Muscle of back (tissue), 11 donors: ENCODE measurements around the gene USP21. TPM values are rescaled to one million over a fixed set of nuclear protein-coding genes. Genes with fewer than 3 reads are reported as not detected.

Experiments used
- DNase-seq, 3 donors: peaks; one replicate each; pipeline versions ENCODE4 v3.0.0 to v3.0.0-alpha.2; 2013
- polyA plus RNA-seq, 10 donors: library from polyadenylated mRNA; unstranded; fragments of 120-200 nt; gene quantifications; one replicate each; pipeline ENCODE4 v1.2.1, GENCODE V29; 2013; ENCODE audit not compliant: insufficient read length in 10 of 10

USP21 gene
- polyA plus RNA-seq, 10 donors: 24.5 to 33.2 (median 27.3) TPM

- peak in 1 of 3 donors; percentile 55 for DNase-seq
Observed at GRCh38 chr1:161166669-161167548, 7.6 kb downstream of the USP21 start.

DNA sequence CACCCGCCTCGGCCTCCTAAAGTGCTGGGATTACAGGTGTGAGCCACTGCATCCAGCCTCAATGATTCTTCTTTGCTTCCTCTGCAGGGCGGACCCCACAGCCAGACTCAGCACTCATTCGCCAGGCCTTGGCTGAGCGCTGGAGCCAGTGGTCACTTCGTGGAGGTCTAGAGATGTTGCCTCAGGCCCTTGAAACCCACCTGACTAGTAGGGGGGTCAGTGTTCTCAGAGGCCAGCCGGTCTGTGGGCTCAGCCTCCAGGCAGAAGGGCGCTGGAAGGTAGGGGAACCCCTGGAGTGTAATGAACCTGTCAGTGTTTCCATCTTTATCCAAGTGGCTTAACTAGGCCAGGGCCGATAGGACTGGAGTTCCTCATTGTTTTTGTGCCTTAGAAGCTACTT is 9.6 kb downstream of the USP21 start:
- no peak for DNase-seq

GRCh38 chr1:161171191-161171590 is 11.9 kb downstream of the USP21 start:
- DNase-seq: no peak

- DNase-seq: no peak
Observed at GRCh38 chr1:161171696-161172095, 12.4 kb downstream of the USP21 start.

GRCh38 chr1:161172349-161172748 is 13.0 kb downstream of the USP21 start:
- no peak for DNase-seq

- DNase-seq: peak in 2 of 3 donors; percentile 65 to 72
Observed at GRCh38 chr1:161172776-161173376, 13.6 kb downstream of the USP21 start.

- no peak for DNase-seq
Observed at GRCh38 chr1:161173711-161174110, 14.4 kb downstream of the USP21 start.

DNA sequence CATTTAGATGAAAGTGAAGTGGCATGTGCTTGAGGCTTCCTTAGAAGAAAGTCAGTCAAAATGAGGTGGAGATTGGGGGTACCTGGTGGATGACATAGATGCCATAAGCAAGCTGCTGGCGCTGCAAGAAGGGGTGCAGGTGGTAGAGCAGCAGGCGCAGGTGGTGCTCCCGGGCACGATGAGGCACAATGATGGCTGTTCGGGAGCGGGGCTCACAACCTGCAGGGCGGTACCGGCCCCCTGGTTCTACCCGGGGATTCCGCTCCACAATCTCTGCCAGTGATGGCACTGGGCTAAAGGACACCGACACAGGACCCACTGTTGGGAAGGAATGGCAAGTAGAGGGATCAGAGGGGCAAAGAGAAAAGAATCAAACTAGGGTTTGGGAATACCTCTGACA is 15.6 kb downstream of the USP21 start:
- no peak for DNase-seq

GRCh38 chr1:161175771-161176453 is 16.6 kb downstream of the USP21 start:
- no peak for DNase-seq

DNA sequence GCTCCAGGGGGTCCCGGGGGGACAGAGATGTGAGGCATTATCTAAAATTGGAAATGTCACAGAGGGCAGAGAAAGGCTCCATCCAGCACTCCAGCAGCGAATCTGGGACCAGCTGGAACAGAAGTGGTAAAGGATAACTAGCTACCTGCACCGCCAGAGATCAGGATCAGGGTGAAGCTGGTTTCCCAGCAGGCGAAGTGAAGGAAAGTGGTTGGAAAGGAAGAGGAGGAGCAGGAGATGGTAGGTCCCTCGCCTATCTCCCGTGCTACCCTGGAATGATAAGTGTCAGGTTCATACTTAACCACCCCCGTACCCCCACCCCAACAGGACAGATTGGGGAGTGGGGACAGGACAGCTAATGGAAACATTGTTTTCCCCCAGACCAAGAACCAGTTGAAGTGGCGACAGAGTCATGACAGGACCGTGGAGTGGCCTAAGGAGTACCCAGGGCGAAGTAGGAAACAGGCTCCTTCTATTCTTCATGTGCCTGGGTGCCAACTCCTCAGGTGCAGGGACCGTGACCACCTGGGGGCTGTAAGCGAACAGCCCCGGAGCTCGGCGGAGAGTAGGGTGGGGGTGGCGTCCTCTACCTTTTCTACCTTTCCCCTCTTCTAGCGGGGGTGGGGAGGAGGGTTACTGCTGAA is 17.3 kb downstream of the USP21 start:
- no peak for DNase-seq

DNA sequence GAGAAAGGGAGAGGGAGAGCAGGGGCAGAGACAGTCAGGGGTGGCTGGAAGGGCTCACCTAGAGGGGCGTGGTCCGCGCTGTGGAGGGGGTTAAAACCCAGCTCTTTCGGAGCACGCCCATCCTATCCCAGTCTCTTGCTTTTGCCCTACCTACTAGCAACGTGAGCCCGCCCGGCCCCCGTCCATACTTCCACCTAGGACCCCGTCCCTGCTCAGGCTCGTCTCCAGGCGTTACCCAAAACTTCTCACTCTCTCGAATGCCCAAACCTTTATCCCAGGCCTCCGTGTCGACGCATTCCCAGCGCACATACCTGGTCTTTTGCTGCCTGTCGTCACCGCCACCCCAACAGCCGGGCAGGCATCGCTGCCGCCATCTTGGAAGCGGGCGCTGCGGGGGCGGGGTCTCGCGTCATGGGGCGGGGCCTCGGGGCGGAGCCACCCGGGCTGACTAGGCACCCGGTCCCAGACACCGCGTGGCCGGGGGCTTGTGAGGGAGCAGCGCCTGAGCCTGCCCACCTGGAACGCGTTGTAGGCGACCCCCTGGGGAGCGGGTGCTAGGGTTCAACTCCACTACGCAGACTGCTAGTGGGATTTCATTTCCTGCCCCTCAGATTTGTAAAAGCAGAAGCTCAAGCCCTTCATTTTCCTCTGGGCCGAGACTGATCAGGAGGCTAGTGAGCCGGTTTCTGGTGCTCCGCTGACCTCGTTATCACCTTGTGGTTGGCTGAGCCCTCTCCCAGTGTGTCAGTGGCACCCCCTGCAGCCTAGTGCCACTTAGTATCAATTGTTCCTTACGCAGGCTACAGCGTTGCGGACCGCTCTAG is 18.0 kb downstream of the USP21 start, which contains the start of gene B4GALT3:
Gene B4GALT3 (minus strand): TSS at position 396 of the 824 bp plus-strand sequence. CDS start 1,447 bp downstream, outside the sequence.
- DNase-seq: peak; percentile 78 to 95 (median 90)

DNA sequence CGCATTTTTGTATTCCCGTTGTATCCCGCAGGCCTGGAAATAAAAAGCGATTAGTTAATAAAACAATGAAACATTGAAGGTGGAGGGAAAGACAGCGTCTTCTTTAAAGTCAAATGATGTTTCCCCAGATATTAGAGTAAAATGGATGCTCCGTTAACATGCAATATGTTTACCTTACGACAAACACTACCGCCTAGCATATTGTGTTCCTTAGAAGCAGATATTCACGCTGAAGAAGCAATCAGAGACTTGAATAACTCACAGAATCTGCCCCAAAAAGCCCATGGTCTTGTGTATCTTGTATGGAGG is 18.6 kb downstream of the USP21 start:
- no peak for DNase-seq

DNA sequence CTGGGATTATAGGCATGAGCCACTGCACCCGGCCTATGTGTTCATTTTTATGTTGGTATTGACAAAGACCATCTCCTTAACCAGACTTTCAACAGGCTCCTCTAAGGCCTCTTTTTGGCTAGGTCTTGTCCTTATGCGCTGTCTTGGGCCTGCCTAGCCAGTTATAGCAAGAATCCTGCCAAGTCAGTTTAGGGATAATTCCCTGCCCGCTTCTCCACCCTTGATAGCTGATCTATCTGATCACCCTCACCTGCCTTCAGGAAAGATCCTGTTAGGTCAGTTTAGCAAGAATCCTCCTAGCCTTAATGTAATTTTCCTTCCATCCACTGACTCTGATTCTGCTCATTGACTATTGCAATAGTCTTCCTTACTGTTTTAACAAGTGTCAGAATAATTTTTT is 20.4 kb downstream of the USP21 start:
- DNase-seq: no peak

DNA sequence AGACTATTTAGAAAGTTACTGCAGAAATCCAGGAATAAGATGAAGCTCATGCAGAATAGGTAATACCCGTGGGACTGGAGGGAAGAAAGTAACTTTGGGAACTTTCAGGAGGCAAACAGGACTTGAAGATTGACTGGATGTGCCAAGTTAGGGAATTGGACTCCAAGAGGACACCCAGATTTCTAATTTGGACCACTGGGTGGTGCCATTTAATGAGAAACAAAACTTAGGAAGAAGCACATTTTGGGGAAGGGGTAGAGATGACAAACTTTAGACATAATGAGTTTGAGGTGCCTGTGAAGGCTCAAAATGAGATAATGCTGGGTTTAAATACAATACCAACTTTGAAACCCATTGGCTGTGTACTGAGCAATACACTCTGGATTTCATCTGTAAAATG is 21.3 kb downstream of the USP21 start:
- peak in 1 of 3 donors; percentile 30 for DNase-seq

- DNase-seq: no peak
Observed at GRCh38 chr1:161182214-161182613, 22.9 kb downstream of the USP21 start.

DNA sequence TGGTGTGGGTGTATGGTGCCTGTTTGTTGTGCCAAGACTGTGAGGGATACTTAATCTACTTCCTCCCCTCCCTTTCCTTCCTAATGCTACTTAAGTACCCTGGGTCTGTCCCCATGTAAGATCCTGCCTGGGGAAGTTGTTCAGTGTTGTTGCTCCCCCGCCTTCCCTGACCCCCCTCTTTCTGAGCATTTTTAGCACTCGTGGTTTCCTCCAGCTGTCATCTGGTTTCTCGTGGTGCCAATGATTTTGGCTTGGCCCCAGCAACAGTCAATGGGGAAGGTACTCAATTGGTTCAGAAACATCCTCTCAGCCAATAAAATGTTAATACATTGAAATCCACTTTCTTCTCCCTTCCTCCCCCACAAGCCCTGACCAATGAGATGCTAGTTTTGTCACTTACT is 26.0 kb downstream of the USP21 start:
- DNase-seq: peak; percentile 64 to 89 (median 78)

- peak in 1 of 3 donors; percentile 52 for DNase-seq
Observed at GRCh38 chr1:161185732-161186311, 26.5 kb downstream of the USP21 start.

- DNase-seq: no peak
Observed at GRCh38 chr1:161187311-161187710, 28.0 kb downstream of the USP21 start.

GRCh38 chr1:161188381-161188780 is 29.1 kb downstream of the USP21 start:
- DNase-seq: no peak

DNA sequence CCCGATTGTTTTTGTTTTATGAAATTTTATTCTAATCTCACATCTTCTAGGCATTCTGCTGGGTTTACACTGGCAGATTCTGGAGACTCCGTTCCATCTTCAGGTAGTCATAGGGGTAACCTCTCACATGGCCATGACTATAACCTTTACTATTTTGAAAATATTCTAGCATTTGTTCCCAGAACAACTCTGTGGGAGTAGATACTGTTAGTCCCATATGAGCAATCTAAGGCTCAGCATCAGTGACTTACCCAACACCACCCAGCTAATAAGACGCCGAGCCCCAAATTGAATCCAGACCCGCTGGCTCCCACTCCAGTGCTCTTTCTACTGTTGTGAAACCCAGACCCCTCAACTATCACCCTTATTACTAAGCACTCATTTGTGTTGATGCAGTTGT is 29.7 kb downstream of the USP21 start:
- no peak for DNase-seq

DNA sequence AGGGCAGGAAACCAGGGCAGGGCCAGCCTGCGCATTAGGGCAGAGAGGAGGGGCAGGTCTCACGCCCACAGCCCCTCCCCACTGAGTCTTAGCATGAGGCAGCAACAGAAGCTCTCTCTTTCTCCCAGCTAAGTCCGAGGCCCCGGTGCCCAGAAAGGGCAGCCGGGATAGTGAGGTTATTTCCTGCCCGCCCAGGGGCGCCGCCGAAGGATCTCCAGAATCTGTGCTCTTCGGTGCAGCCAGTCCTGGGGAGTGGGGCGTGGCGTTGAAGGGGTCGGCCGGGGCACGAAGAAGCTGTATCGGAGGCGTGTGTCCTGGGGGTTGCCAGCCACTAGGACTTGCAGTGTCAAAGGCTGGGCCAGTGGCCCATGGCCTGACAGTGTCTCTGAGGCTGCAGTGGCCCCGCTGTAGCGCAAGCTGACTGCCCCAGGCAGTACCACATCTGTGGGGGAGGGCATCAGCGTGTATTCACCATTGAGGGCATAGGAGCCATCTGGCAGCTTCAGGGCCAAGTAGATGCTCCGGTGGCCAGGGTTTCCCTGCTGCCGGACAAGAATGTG is 31.7 kb downstream of the USP21 start:
- no peak for DNase-seq
